GM06990 (cell line): ENCODE data around the gene NUDT12.

Experiments
- DNase-seq: peaks from one replicate; pipeline ENCODE4 v3.0.0-alpha.2; 2011; ENCODE audit not compliant: insufficient read length; ENCODE audit errors: extremely low read depth
- H3K27me3 ChIP-seq: replicated peaks from 2 replicates; pipeline ENCODE4 v1.6.0; 2011; ENCODE audit warnings: low read length; ENCODE audit not compliant: control insufficient read depth, insufficient read depth
- H3K36me3 ChIP-seq: 2 replicates; pipeline ENCODE4 v1.5.1; 2011; ENCODE audit warnings: low read length; ENCODE audit not compliant: control insufficient read depth, insufficient read depth
- H3K4me3 ChIP-seq: replicated peaks from 2 replicates; pipeline ENCODE4 v1.5.1; 2011; ENCODE audit warnings: low read depth, mild to moderate bottlenecking, control low read depth, low read length
- CTCF ChIP-seq: IDR thresholded peaks from 2 replicates; pipeline ENCODE4 v1.5.1; 2011; ENCODE audit warnings: low read length, control low read depth, mild to moderate bottlenecking, inconsistent platforms; ENCODE audit not compliant: insufficient read depth, poor library complexity, severe bottlenecking

NUDT12 gene

GRCh38 chr5:103600086-103600485 is 37.5 kb upstream of the NUDT12 start:
- no peaks in the 10 kb centered on the region for H3K36me3 ChIP-seq
- H3K4me3 ChIP-seq, result no peak overlapping the region
- no peaks in the 10 kb centered on the region for H3K27me3 ChIP-seq
- no peak for TF ChIP-seq CTCF
- DNase-seq, result no peak

- Histone ChIP-seq H3K36me3 (no peaks in the 10 kb centered on the region), H3K4me3 (no peak overlapping the region), H3K27me3 (no peaks in the 10 kb centered on the region)
- DNase-seq, result no peak
- no peak for TF ChIP-seq CTCF
Measured at GRCh38 chr5:103598997-103599566, 36.5 kb upstream of the NUDT12 start.

- TF ChIP-seq CTCF, result no peak
- H3K36me3 ChIP-seq, result no peaks in the 10 kb centered on the region
- H3K27me3 ChIP-seq, result no peaks in the 10 kb centered on the region
- no peak for DNase-seq
- H3K4me3 ChIP-seq, result no peak overlapping the region
Measured at GRCh38 chr5:103590221-103590620, 27.6 kb upstream of the NUDT12 start.

- no peaks in the 10 kb centered on the region for H3K27me3 ChIP-seq
- no peaks in the 10 kb centered on the region for H3K36me3 ChIP-seq
- DNase-seq, result no peak
- no peak for TF ChIP-seq CTCF
- no peak overlapping the region for H3K4me3 ChIP-seq
Measured at GRCh38 chr5:103589776-103590175, 27.2 kb upstream of the NUDT12 start.

GRCh38 chr5:103589357-103589756 is 26.8 kb upstream of the NUDT12 start:
- no peak for TF ChIP-seq CTCF
- DNase-seq, result no peak
- H3K36me3 ChIP-seq, result no peaks in the 10 kb centered on the region

GRCh38 chr5:103587185-103587748 is 24.7 kb upstream of the NUDT12 start:
- H3K4me3 ChIP-seq, result no peak overlapping the region
- H3K36me3 ChIP-seq, result no peaks in the 10 kb centered on the region
- no peak for DNase-seq
- no peak for TF ChIP-seq CTCF
- H3K27me3 ChIP-seq, result no peaks in the 10 kb centered on the region

More at GRCh38 chr5:103589357-103589756, 26.8 kb upstream of the NUDT12 start:
- Histone ChIP-seq H3K27me3 (no peaks in the 10 kb centered on the region), H3K4me3 (no peak overlapping the region)
